GM19193 (cell line): ENCODE data around the gene CTSA.

Source experiments
- POLR2A ChIP-seq: IDR thresholded peaks from 4 replicates; pipeline ENCODE4 v1.6.1; 2011; ENCODE audit not compliant: insufficient read depth, insufficient read length; ENCODE audit errors: extremely low read depth

CTSA gene

GRCh38 chr20:45904583-45905504, 13.7 kb downstream of the CTSA start:
- no peak for TF ChIP-seq POLR2A

GRCh38 chr20:45905505-45906079, 14.5 kb downstream of the CTSA start:
- no peak for TF ChIP-seq POLR2A

- TF ChIP-seq POLR2A: no peak
These were observed 16.2 kb downstream of the CTSA start for GRCh38 chr20:45907219-45907948.

- TF ChIP-seq POLR2A: no peak
These were observed 16.9 kb downstream of the CTSA start for GRCh38 chr20:45908084-45908483.

GRCh38 chr20:45909336-45909808, 18.2 kb downstream of the CTSA start:
- TF ChIP-seq POLR2A: no peak

GRCh38 chr20:45909817-45910669, 18.9 kb downstream of the CTSA start:
- TF ChIP-seq POLR2A: no peak

- TF ChIP-seq POLR2A: peak; percentile 44
These were observed 19.7 kb downstream of the CTSA start for GRCh38 chr20:45910670-45911485.

GRCh38 chr20:45911486-45912343, 20.6 kb downstream of the CTSA start, which contains the start of gene PLTP:
TSS of gene PLTP (minus strand) at chr20:45912155. CDS start at chr20:45911452, 703 bp downstream.
- TF ChIP-seq POLR2A: peak; percentile 17

- no peak for TF ChIP-seq POLR2A
These were observed 21.2 kb downstream of the CTSA start for GRCh38 chr20:45912344-45912682.

GRCh38 chr20:45913116-45913515, 22.0 kb downstream of the CTSA start:
- no peak for TF ChIP-seq POLR2A

GRCh38 chr20:45917790-45918141, 26.6 kb downstream of the CTSA start:
- no peak for TF ChIP-seq POLR2A

GRCh38 chr20:45918182-45918737, 27.1 kb downstream of the CTSA start:
- TF ChIP-seq POLR2A: no peak

GRCh38 chr20:45918779-45919537, 27.8 kb downstream of the CTSA start:
- TF ChIP-seq POLR2A: no peak
